IgD-negative memory B cell (primary cell): Measurements from ENCODE around the gene MON2. TPM values are rescaled to one million over a fixed set of nuclear protein-coding genes. Genes with fewer than 3 reads are reported as not detected.
"Not testable (repeated sequence)": the region's sequence is repeated elsewhere in the genome, so short reads cannot be mapped to it uniquely, and the experiment has no call there.

Experiments
- H3K27ac Mint-ChIP-seq, 3 donors: one replicate each; pipeline ENCODE4 v1.8.0; 2020 to 2022; ENCODE audit warnings: mild to moderate bottlenecking in 3 of 3, mixed read lengths in 3 of 3, moderate library complexity in 1 of 3
- H3K27me3 Mint-ChIP-seq: one replicate; pipeline ENCODE4 v1.8.0; 2021; ENCODE audit warnings: mixed read lengths
- H3K36me3 Mint-ChIP-seq: one replicate; pipeline ENCODE4 v1.8.0; 2020; ENCODE audit warnings: mild to moderate bottlenecking, mixed read lengths
- H3K4me1 Mint-ChIP-seq, 3 donors: one replicate each; pipeline ENCODE4 v1.8.0; 2020 to 2022; ENCODE audit warnings: mixed read lengths in 3 of 3, mild to moderate bottlenecking in 1 of 3
- H3K4me3 Mint-ChIP-seq, 4 donors: one replicate each; pipeline ENCODE4 v1.8.0; 2020 to 2022; ENCODE audit warnings: mild to moderate bottlenecking in 4 of 4, mixed read lengths in 4 of 4, moderate library complexity in 3 of 4
- H3K9me3 Mint-ChIP-seq, 3 donors: one replicate each; pipeline ENCODE4 v1.8.0; 2020 to 2021; ENCODE audit warnings: mixed read lengths in 3 of 3, mild to moderate bottlenecking in 1 of 3
- polyA plus RNA-seq: library from polyadenylated mRNA; unstranded; fragments of 300-500 nt; fragmentation: Illumina TruSeq; gene quantifications from one replicate; pipeline ENCODE4 v1.2.3, GENCODE V29; 2021

Gene MON2
- polyA plus RNA-seq, 1 donor from 2014 or later = 13.8 TPM

DNA sequence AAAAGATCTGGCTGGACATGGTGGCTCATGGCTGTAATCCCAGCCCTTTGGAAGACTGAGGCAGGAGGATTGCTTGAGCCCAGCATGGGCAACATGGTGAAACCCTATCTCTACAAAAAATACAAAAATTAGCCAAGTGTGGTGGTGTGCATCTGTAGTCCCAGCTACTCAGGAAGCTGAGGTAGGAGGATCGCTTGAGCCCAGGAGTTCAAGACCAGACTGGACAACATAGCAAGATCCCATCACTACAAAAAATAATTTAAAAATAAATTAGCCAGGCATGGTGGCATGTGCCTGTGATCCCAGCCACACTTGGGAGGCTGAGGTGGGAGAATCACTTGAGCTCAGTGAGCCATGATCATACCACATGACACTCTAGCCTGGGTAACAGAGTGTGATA lies 92.7 kb downstream of the MON2 start:
- not testable (repeated sequence) for H3K4me3 Mint-ChIP-seq, H3K27ac Mint-ChIP-seq, H3K27me3 Mint-ChIP-seq, H3K4me1 Mint-ChIP-seq, H3K9me3 Mint-ChIP-seq
- peaks cover 11% of the 10 kb centered on the region for H3K36me3 Mint-ChIP-seq

DNA sequence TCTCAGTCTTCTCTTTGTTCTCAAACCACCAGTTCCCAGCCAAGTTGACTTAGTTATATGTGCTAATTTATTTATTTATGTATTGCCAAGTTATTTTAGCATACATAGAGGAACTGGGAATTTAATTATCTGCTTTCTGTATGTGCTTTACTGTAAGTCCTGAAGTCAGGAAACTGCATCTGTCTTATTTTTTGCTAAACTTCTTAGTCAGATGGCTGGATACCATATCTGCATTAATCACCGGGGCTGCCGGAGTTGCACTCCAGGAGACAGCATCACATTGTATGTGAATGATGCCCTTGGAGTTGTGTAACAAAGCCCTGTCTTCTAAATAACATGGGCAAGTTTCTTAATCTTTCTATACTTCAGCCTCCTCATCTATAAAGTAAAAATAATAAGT lies 96.2 kb downstream of the MON2 start:
- H3K36me3 Mint-ChIP-seq = peaks cover 4% of the 10 kb centered on the region
- H3K27ac Mint-ChIP-seq = no peak overlapping the region
- H3K4me3 Mint-ChIP-seq = no peak overlapping the region
- no peaks in the 10 kb centered on the region for H3K9me3 Mint-ChIP-seq
- H3K4me1 Mint-ChIP-seq = no peaks in the 10 kb centered on the region
- no peaks in the 10 kb centered on the region for H3K27me3 Mint-ChIP-seq

DNA sequence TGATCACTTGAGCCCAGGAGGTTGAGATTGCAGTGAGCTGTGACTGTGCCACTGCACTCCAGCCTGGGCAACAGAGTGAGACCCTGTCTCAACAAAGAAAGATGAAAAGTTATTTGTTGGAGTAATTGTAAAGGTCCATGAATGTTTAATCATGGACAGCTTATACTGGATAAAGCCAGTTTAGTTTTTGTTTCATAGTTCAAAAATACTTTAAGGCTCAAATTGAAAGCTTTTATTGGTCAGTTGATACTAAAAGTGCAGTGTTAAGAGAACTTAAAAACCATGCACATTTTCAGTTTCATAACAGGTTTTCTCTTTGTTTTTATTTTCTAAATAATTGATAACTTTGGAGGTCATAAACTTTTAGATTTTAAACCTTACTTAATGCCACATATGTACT lies 108.4 kb downstream of the MON2 start:
- no peaks in the 10 kb centered on the region for H3K27me3 Mint-ChIP-seq
- peaks cover 4% of the 10 kb centered on the region for H3K36me3 Mint-ChIP-seq
- no peaks in the 10 kb centered on the region for H3K4me1 Mint-ChIP-seq
- peaks cover 0 to 2% (median 0%) of the 10 kb centered on the region in 3 donors for H3K9me3 Mint-ChIP-seq
- no peak overlapping the region for H3K27ac Mint-ChIP-seq
- no peak overlapping the region for H3K4me3 Mint-ChIP-seq

DNA sequence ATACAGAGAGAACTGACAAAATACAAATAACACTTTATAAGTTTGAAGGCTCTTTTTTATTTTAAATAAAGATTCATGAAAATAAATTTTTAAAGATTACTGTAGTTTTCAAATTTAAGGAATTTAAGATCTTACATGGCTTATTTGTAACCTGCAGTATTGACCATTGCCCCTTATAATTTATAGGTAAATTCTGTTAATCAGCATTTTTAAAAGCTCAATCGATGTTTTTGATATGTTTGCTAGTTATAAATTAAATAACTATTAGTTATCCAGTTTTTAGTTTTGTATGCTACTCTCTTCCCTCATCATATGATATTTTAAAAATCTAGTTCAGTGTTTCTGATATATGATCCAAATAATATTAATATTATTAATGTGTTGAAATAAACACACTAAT lies 109.9 kb downstream of the MON2 start:
- Mint-ChIP-seq H3K27ac (no peak overlapping the region), H3K27me3 (no peaks in the 10 kb centered on the region), H3K4me3 (no peak overlapping the region), H3K9me3 (peaks cover 0 to 2% (median 0%) of the 10 kb centered on the region in 3 donors), H3K4me1 (no peaks in the 10 kb centered on the region), H3K36me3 (peaks cover 4% of the 10 kb centered on the region)

DNA sequence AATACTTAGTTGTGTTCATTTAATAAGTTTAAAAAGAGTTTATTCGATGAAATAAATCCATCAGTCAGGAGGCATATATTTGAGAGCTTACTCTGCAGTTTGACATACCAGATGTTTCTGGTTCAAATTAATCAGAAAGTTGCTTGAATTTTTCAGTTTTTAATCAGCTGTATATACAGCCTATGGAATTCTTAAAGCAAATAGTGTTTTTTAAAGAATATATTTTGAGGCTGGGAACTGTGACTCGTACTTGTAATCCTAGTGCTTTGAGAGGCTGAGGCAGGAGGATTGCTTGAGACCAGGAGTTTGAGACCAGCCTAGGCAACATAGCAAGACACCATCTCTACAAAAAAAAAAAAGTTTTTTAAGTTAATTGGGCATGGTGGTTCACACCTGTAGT lies 112.1 kb downstream of the MON2 start:
- Mint-ChIP-seq H3K27ac (no peak overlapping the region), H3K36me3 (peaks cover 9% of the 10 kb centered on the region)

DNA sequence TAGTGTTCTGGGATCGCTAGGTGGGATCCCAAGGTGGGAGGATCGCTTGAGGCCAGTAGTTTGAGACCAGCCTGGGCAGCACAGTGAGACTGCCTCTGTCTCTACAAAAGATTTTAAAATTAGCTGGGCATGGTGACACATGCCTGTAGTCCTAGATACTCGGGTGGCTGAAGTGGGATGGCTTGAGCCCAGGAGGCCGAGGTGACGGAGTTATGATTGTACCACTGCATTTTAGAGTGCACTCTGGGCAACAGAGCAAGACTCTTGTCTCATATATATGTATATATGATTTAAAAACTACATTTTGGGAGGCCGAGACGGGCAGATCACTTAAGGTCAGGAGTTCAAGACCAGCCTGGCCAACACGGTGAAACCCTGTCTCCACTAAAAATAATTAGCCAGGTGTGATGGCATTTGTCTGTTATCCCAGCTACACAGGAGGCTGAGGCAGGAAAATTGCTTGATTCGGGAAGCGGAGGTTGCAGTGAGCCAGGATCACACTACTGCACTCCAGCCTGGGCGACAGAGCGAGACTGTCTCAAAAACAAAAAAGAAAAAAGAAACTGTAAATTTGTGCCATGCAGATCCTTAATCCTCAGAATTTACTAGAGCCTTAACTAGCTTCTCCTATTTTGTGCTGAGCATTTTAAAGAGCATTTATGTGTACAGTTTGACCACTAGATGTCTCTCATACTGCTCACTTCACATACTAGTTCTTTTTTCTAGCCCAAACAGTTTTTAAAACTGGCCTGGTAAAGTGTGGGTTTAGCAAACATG lies 114.8 kb downstream of the MON2 start:
- Mint-ChIP-seq H3K27ac (no peak overlapping the region), H3K36me3 (peaks cover 5% of the 10 kb centered on the region), H3K27me3 (no peaks in the 10 kb centered on the region)

More for the DNA sequence above, 112.1 kb downstream of the MON2 start:
- peaks cover 0 to 2% (median 0%) of the 10 kb centered on the region in 3 donors for H3K9me3 Mint-ChIP-seq
- no peak overlapping the region for H3K4me3 Mint-ChIP-seq
- peaks cover 0 to 2% (median 0%) of the 10 kb centered on the region in 3 donors for H3K4me1 Mint-ChIP-seq
- H3K27me3 Mint-ChIP-seq = no peaks in the 10 kb centered on the region

DNA sequence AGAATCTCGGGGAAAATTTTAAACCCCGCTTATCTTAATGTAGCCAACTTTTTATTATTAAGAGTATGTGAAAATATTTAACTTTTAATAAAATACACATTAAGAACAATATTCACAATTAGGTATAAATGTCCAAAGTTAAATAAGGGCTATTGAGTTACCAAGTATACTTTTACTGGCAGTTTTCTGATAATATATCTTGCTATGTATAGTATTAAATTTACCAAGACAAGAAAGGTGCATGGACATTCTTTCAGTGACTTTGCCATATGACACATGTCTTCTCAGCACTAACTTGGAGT lies 115.4 kb downstream of the MON2 start:
- Mint-ChIP-seq H3K36me3 (peaks cover 5% of the 10 kb centered on the region), H3K9me3 (no peaks in the 10 kb centered on the region), H3K27ac (no peak overlapping the region), H3K27me3 (no peaks in the 10 kb centered on the region), H3K4me3 (no peak overlapping the region), H3K4me1 (peaks cover 0 to 2% (median 0%) of the 10 kb centered on the region in 3 donors)

More for the DNA sequence above, 114.8 kb downstream of the MON2 start:
- no peaks in the 10 kb centered on the region for H3K9me3 Mint-ChIP-seq
- H3K4me3 Mint-ChIP-seq = no peak overlapping the region
- H3K4me1 Mint-ChIP-seq = peaks cover 0 to 2% (median 0%) of the 10 kb centered on the region in 3 donors

DNA sequence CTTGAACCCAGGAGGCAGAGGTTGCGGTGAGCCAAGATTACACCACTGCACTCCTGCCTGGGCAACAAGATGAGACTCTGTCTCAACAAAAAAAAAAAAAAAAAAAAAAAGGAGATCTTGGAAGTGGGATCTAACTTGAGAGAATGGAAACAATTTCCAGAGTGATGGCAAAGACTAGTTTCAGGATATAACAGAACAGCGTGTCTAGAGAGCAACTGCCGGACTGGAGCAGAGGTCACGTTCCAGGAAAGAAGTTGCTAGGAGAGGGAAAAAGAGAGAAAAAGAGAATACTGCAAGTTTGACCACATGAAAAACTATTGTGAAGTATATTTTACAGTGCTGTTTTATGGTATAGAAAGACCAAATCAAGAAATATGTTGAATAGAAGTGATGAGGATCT lies 118.0 kb downstream of the MON2 start:
- no peaks in the 10 kb centered on the region for H3K9me3 Mint-ChIP-seq
- H3K27me3 Mint-ChIP-seq = no peaks in the 10 kb centered on the region
- peaks cover 0 to 2% (median 0%) of the 10 kb centered on the region in 3 donors for H3K4me1 Mint-ChIP-seq
- H3K4me3 Mint-ChIP-seq = no peak overlapping the region
- peak overlapping the region in 1 of 3 donors; percentile 64 for H3K27ac Mint-ChIP-seq
- peaks cover 5% of the 10 kb centered on the region for H3K36me3 Mint-ChIP-seq

DNA sequence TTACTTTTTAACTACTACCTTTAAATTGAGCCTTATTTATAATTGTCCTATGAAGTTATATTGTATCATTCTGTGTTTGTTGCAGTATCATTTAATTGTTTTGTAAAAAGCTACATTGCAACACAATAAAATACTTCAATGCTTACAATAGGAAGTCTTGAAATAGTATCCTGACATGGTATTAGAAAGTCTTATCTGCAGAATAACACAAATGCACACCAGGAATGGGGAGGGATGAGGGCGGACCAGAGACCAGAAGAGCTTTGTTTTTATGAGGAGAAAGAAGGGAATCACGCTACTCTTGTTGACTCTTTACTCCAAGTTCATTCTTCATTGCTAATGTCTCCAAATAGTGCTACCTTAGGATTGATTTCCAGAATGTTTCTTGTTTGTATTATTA lies 120.2 kb downstream of the MON2 start:
- Mint-ChIP-seq H3K4me1 (peaks cover 0 to 2% (median 0%) of the 10 kb centered on the region in 3 donors), H3K27me3 (no peaks in the 10 kb centered on the region), H3K4me3 (no peak overlapping the region), H3K36me3 (peaks cover 5% of the 10 kb centered on the region), H3K9me3 (no peaks in the 10 kb centered on the region), H3K27ac (no peak overlapping the region)

DNA sequence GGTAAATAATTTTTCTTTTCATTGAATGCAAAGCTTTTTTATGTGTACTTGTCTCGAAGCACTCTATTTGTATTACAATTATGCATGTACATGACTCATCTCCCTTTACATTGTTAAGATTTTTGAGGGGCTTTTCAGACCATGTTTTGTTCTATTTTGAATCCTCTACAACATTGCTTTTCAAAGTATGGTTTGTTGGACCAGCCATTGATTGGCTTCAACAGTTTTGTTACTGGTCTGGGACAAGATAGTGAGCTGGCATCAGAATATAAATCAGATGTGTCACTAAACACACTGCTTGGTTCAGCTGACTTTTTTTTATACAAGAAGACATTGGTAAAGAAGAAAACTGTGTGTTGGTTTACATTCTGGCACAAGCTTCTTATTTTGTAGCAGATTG lies 122.3 kb downstream of the MON2 start:
- no peak overlapping the region for H3K27ac Mint-ChIP-seq
- H3K4me3 Mint-ChIP-seq = no peak overlapping the region
- no peaks in the 10 kb centered on the region for H3K27me3 Mint-ChIP-seq
- peaks cover 2% of the 10 kb centered on the region for H3K36me3 Mint-ChIP-seq
- no peaks in the 10 kb centered on the region for H3K9me3 Mint-ChIP-seq
- H3K4me1 Mint-ChIP-seq = no peaks in the 10 kb centered on the region

DNA sequence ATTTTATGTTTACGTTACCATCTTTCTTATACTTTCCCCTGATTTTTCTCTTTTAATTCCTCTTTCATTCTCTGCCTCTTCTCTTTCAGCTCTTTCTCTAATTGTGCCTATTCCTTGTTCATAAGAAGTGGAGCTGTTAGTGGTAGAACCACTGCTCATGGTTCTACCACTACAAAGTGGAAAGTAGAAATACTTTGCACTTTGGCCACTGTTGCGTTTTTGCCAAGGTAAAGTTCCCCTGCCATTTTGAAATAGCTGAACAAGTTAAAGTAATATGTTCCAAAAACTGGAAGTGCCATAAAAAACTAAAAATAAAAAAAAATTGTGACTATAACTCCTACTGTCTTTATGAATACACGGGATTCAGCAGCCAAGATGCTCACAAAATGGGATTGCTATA lies 130.6 kb downstream of the MON2 start:
- peaks cover 7% of the 10 kb centered on the region for H3K36me3 Mint-ChIP-seq
- no peak overlapping the region for H3K4me3 Mint-ChIP-seq
- H3K27ac Mint-ChIP-seq = no peak overlapping the region
- no peaks in the 10 kb centered on the region for H3K9me3 Mint-ChIP-seq
- H3K4me1 Mint-ChIP-seq = peaks cover under 1 to 6% (median 3%) of the 10 kb centered on the region in 3 donors
- H3K27me3 Mint-ChIP-seq = no peaks in the 10 kb centered on the region

DNA sequence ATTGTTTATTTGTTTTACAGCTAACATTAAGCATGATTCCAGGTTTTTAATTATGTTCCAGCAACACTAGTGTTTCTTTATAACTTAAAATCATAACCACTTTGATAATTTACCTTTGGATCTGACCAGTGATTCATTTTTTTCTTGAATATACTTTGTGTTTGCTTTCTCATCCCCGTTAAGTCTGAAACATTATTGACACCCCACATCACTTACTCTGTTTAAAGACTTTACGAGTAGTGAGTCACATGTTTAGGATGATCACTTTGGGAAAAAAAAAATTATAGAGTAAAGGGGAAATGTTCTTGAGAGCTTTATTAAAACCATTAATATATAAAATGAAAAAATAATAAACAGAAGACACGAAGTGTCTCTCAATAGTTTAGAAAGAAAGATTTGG lies 132.2 kb downstream of the MON2 start:
- no peak overlapping the region for H3K27ac Mint-ChIP-seq
- H3K27me3 Mint-ChIP-seq = no peaks in the 10 kb centered on the region
- no peaks in the 10 kb centered on the region for H3K9me3 Mint-ChIP-seq
- peaks cover 3 to 7% (median 7%) of the 10 kb centered on the region in 3 donors for H3K4me1 Mint-ChIP-seq
- peaks cover 5% of the 10 kb centered on the region for H3K36me3 Mint-ChIP-seq
- H3K4me3 Mint-ChIP-seq = no peak overlapping the region

DNA sequence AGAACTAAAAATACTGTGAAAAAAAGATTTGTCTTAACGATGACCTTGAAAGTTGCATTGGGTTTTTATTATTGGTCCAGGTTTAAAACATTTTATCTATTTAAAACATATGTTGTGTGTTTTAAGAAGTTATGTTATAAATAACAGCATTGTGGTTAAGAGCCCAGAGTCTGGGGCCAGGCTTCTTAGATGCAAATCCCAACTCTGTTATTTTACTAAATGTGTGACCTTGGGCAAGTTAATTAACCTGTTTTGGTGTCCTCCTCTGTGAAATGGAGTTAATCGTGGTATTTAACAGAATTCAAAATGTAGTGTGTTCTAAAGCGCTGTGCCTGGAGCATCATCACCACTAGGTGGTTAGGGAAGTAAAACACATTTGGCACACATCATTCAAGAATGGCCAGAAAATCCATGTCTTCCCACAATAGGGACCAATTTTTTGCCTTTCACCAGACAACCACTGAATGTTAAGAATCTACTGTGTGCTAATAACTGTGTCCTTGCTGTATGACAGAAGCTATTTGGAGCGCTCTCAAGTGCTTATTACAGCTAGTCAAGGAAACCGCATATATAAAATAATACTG lies 133.3 kb downstream of the MON2 start:
- peak overlapping the region in 1 of 4 donors; percentile 99 for H3K4me3 Mint-ChIP-seq
- no peaks in the 10 kb centered on the region for H3K27me3 Mint-ChIP-seq
- peaks cover 5% of the 10 kb centered on the region for H3K36me3 Mint-ChIP-seq
- peak overlapping the region in 2 of 3 donors; percentile 74 to 100 for H3K27ac Mint-ChIP-seq
- peaks cover 14 to 15% (median 14%) of the 10 kb centered on the region in 3 donors for H3K4me1 Mint-ChIP-seq
- H3K9me3 Mint-ChIP-seq = no peaks in the 10 kb centered on the region

DNA sequence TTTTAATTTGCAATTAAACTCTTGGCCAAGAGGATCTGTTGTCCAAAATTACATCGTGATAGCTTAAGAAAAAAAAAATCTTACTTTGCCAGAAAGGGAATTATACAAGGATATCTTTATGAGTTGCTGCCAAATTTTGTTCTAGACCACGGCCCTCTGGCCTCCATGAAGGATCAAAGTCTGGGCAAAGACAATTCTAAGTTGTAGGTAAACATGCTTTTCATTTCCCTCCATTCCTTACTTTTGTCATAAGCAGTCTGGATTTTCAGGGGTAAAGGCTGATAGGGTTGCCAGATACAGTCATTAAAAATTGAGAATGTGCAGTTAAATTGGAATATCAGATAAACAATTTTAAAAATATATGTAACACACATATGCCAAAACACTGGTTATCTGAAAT lies 135.1 kb downstream of the MON2 start:
- H3K27me3 Mint-ChIP-seq = no peaks in the 10 kb centered on the region
- H3K4me1 Mint-ChIP-seq = peaks cover 21 to 34% (median 26%) of the 10 kb centered on the region in 3 donors
- peak overlapping the region; percentile 100 for H3K27ac Mint-ChIP-seq
- H3K4me3 Mint-ChIP-seq = peak overlapping the region; percentile 63 to 99 (median 91)
- peaks cover 8% of the 10 kb centered on the region for H3K36me3 Mint-ChIP-seq
- H3K9me3 Mint-ChIP-seq = no peaks in the 10 kb centered on the region

DNA sequence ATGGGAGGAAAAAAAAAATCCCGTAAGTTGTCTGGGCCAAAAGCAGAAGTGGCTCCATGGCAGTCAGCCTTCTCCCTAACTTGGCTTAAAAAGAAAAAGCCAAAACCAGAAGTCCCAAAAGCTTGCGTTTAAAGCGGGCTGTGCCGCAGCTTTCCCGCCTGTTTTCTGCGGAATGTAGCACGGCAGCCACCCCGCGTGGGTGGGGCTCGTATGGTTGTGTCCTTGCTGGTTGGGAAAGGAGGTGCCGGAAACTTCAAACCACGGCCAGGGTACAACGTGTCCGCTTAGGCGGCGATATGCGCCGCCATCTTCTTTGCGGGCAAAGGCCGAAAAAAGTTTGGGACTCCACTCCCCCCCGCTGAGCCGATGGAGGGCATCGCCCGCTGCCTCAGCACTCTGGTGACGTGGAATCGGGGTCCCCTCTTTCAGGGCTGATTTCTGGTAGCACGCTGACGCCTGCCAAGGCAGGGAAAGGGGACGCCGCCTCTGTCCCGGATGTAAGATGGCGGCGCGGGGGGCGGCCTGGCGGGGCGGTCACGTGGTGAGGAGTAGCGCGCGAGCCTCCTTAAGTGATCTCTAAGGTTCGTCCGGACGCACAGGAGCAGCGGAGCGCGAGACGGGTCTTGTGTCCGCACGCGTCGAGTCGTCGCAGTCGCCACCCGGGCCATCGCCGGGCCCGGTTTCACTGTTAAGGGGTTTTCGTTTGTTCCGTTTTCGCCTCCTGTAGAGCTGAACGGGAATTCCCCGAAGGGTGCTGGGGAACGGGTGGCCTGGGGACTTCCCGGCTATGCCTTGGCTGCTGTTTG lies 135.8 kb downstream of the MON2 start:
- Mint-ChIP-seq H3K4me1 (peaks cover 21 to 37% (median 30%) of the 10 kb centered on the region in 3 donors), H3K4me3 (peak overlapping the region; percentile 84 to 99 (median 98)), H3K36me3 (peaks cover 5% of the 10 kb centered on the region), H3K27me3 (no peaks in the 10 kb centered on the region), H3K27ac (peak overlapping the region; percentile 100), H3K9me3 (no peaks in the 10 kb centered on the region)
